Activated CD4-positive, alpha-beta T cell treated with anti-CD3 and anti-CD28 coated beads, Interleukin-2, amount 10 ng/mL, durations not matched to agents 7 days and 5 days (primary cell): ENCODE measurements around the gene MMD2. TPM values are rescaled to one million over a fixed set of nuclear protein-coding genes. Genes with fewer than 3 reads are reported as not detected.
A peak's percentile ranks its signal among the peaks of the same experiment; 100 is the strongest.

Experiments
- CTCF ChIA-PET: fragments of 350-600 bp; sonication (Branson Sonifier 250); formaldehyde crosslinking; loops from one replicate; lab custom pipeline; 2021; ENCODE audit warnings: antibody characterized with exemption; lab: Charles Lee
- POLR2A ChIA-PET: fragments of 350-600 bp; sonication (Branson Sonifier 250); formaldehyde crosslinking; loops from one replicate; lab custom pipeline; 2021; ENCODE audit warnings: antibody characterized with exemption; lab: Charles Lee
- DNase-seq: peaks from one replicate; pipeline ENCODE4 v3.0.0-alpha.2; 2020
- H3K27ac Mint-ChIP-seq: one replicate; pipeline ENCODE4 v1.8.0; 2021; ENCODE audit warnings: mild to moderate bottlenecking, moderate library complexity, mixed read lengths
- H3K27me3 Mint-ChIP-seq: one replicate; pipeline ENCODE4 v1.8.0; 2021; ENCODE audit warnings: mixed read lengths
- H3K36me3 Mint-ChIP-seq: one replicate; pipeline ENCODE4 v1.8.0; 2021; ENCODE audit warnings: low read depth, mixed read lengths
- H3K4me1 Mint-ChIP-seq: one replicate; pipeline ENCODE4 v1.8.0; 2021; ENCODE audit warnings: mixed read lengths
- H3K4me3 Mint-ChIP-seq: one replicate; pipeline ENCODE4 v1.8.0; 2021; ENCODE audit warnings: mild to moderate bottlenecking, moderate library complexity, mixed read lengths
- H3K9me3 Mint-ChIP-seq: one replicate; pipeline ENCODE4 v1.8.0; 2021; ENCODE audit warnings: mixed read lengths
- total RNA-seq, 2 experiments: library from RNA; stranded (reverse); gene quantifications; one replicate each; pipeline ENCODE4 v1.2.3, GENCODE V29; 2021

MMD2 gene
- total RNA-seq, 2 experiments from 2014 or later: not detected

GRCh38 chr7:4948402-4948801 is 10.6 kb downstream of the MMD2 start:
- H3K4me1 Mint-ChIP-seq: peaks cover 2% of the 10 kb centered on the region
- POLR2A ChIA-PET: no interaction called here
- peaks cover 4% of the 10 kb centered on the region for H3K27me3 Mint-ChIP-seq
- DNase-seq: no peak
- CTCF ChIA-PET: interaction anchor here (0.6 to 1.2 kb wide), 2 partner anchors 15 to 1759 kb away, joined by 5 read pairs; no protein-coding TSS in a partner anchor
- no peak overlapping the region for H3K27ac Mint-ChIP-seq
- H3K4me3 Mint-ChIP-seq: no peak overlapping the region
- no peaks in the 10 kb centered on the region for H3K36me3 Mint-ChIP-seq
- H3K9me3 Mint-ChIP-seq: peaks cover 5% of the 10 kb centered on the region

DNA sequence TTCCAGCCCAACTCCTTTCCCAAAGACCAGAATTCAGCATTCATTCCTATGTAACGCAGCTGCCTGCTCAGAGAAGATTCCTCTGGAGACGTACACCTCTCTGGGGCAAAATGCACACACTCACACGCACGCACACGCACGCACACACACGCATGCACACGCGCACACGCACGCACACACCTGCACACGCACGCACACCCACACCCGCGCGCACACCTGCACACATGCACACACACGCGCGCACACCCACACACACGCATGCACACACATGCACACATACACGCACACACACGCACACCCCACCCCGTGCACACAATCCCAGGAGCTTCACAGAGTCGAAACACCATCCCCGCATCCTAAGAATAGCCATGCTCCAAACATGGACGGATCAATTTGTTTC is 13.0 kb downstream of the MMD2 start:
- no peak for DNase-seq
- Mint-ChIP-seq H3K27ac (no peak overlapping the region), H3K4me1 (peaks cover 2% of the 10 kb centered on the region), H3K4me3 (no peak overlapping the region), H3K9me3 (peaks cover 3% of the 10 kb centered on the region), H3K27me3 (peaks cover 5% of the 10 kb centered on the region), H3K36me3 (no peaks in the 10 kb centered on the region)
- ChIA-PET CTCF (no interaction called here), POLR2A (no interaction called here)

GRCh38 chr7:4944939-4945338 is 14.0 kb downstream of the MMD2 start:
- Mint-ChIP-seq H3K9me3 (peaks cover 3% of the 10 kb centered on the region), H3K27me3 (peaks cover 5% of the 10 kb centered on the region), H3K27ac (no peak overlapping the region), H3K4me1 (peaks cover 2% of the 10 kb centered on the region), H3K36me3 (no peaks in the 10 kb centered on the region), H3K4me3 (no peak overlapping the region)
- POLR2A ChIA-PET: no interaction called here
- no peak for DNase-seq
- CTCF ChIA-PET: no interaction called here

- Mint-ChIP-seq H3K4me3 (no peak overlapping the region), H3K27ac (no peak overlapping the region), H3K9me3 (peaks cover 3% of the 10 kb centered on the region), H3K36me3 (no peaks in the 10 kb centered on the region), H3K27me3 (peaks cover 5% of the 10 kb centered on the region), H3K4me1 (peaks cover 2% of the 10 kb centered on the region)
- CTCF ChIA-PET: no interaction called here
- no peak for DNase-seq
- POLR2A ChIA-PET: no interaction called here
Measured at GRCh38 chr7:4943297-4943696, 15.7 kb downstream of the MMD2 start.

DNA sequence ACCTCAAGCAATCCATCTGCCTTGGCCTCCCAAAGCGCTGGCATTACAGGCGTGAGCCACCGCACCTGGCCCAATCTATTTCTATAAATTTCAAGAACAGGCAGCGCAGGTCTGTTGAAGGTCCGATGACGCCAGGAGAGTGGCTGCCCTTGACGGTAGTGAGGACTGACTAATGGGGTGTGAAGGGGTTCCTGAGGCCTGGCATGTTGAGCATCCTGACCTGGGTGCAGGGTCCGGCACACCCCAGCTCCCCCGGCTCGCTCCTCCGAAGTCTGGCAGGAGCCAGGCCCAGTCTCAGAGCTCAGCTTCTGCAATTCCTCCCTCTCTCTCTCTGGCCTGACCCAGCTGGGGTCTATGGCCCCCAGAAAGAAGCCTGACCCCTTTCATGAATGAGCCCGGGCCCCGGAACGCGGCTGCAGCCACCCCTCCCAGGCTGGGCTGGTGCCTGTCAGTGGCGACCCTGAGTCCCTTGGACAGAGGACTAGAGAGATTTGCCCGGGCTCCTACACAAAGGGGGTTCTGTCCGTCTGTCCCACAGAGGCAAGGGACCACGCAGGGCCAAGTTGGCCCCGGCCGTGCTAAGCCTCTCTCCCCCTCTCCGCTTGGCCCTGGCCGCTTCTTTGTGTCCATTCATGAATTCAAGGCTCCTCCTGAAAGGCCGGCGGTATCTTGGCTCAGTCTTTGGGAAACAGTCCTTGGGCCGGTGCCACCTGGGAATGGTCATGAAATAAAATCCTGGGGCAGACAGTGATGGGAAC is 18.8 kb downstream of the MMD2 start:
- no peak overlapping the region for H3K27ac Mint-ChIP-seq
- no peaks in the 10 kb centered on the region for H3K36me3 Mint-ChIP-seq
- peaks cover 2% of the 10 kb centered on the region for H3K27me3 Mint-ChIP-seq
- no peak overlapping the region for H3K4me3 Mint-ChIP-seq
- H3K9me3 Mint-ChIP-seq: no peaks in the 10 kb centered on the region
- POLR2A ChIA-PET: no interaction called here
- H3K4me1 Mint-ChIP-seq: no peaks in the 10 kb centered on the region
- DNase-seq: no peak
- CTCF ChIA-PET: no interaction called here

- no peaks in the 10 kb centered on the region for H3K4me1 Mint-ChIP-seq
- ChIA-PET POLR2A (no interaction called here), CTCF (no interaction called here)
- H3K4me3 Mint-ChIP-seq: no peak overlapping the region
- DNase-seq: no peak
- no peak overlapping the region for H3K27ac Mint-ChIP-seq
- H3K27me3 Mint-ChIP-seq: no peaks in the 10 kb centered on the region
- no peaks in the 10 kb centered on the region for H3K36me3 Mint-ChIP-seq
- no peaks in the 10 kb centered on the region for H3K9me3 Mint-ChIP-seq
Measured at GRCh38 chr7:4937411-4937810, 21.6 kb downstream of the MMD2 start.

DNA sequence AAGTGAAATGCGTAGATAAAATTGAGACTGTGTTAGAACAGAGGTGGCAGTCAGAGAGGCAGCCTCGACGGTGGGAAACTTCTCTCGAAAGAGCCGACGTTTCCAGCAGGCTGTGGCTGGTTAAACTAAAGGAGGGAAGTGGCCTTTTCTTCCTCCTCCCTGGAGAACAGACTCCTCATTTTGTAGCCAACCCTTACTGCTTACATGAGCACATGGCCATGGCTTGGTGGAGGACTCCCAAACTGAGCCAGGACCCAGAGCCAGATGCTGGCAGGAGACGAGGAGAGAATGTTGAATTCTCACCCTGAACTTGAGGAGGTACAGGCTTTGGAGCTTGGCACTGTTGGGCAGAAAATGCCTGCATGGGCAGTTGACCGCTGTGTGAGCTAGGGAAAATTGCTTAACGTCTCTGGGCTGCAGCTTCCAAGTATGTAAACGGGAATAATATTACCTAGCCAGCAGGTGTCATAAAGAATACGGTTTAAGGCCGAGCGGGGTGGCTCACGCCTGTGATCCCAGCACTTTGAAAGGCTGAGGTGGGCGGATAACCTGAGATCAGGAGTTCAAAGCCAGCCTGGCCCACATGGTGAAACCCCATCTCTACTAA is 24.5 kb downstream of the MMD2 start:
- CTCF ChIA-PET: no interaction called here
- POLR2A ChIA-PET: no interaction called here
- no peak for DNase-seq
- Mint-ChIP-seq H3K4me1 (no peaks in the 10 kb centered on the region), H3K27ac (no peak overlapping the region), H3K27me3 (no peaks in the 10 kb centered on the region), H3K9me3 (no peaks in the 10 kb centered on the region), H3K4me3 (no peak overlapping the region), H3K36me3 (no peaks in the 10 kb centered on the region)

GRCh38 chr7:4931943-4932342 is 27.0 kb downstream of the MMD2 start:
- Mint-ChIP-seq H3K4me1 (no peaks in the 10 kb centered on the region), H3K4me3 (no peak overlapping the region), H3K9me3 (no peaks in the 10 kb centered on the region), H3K27ac (no peak overlapping the region), H3K36me3 (no peaks in the 10 kb centered on the region), H3K27me3 (no peaks in the 10 kb centered on the region)
- CTCF ChIA-PET: no interaction called here
- DNase-seq: peak; percentile 10
- POLR2A ChIA-PET: no interaction called here

GRCh38 chr7:4929005-4929404 is 30.0 kb downstream of the MMD2 start:
- H3K4me1 Mint-ChIP-seq: no peaks in the 10 kb centered on the region
- H3K36me3 Mint-ChIP-seq: no peaks in the 10 kb centered on the region
- no peaks in the 10 kb centered on the region for H3K27me3 Mint-ChIP-seq
- H3K9me3 Mint-ChIP-seq: no peaks in the 10 kb centered on the region
- CTCF ChIA-PET: no interaction called here
- no peak for DNase-seq
- H3K27ac Mint-ChIP-seq: no peak overlapping the region
- POLR2A ChIA-PET: no interaction called here
- no peak overlapping the region for H3K4me3 Mint-ChIP-seq

DNA sequence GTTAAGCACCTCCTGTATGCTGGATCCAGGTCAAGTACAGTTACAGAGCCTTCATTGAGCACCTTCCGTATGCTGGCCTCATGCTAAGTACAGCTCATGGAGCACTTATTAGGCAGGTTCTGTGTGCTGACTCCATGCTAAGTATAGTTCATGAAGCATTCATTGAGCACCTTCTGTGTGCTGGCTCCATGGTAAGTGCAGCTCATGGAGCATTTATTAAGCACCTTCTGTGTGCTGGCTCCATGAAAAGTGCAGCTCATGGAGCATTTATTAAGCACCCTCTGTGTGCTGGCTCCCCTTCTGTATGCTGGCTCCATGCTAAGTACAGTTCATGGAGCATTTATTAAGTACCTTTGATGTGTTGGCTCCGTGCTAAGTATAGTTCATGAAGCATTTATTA is 30.5 kb downstream of the MMD2 start:
- POLR2A ChIA-PET: no interaction called here
- no peaks in the 10 kb centered on the region for H3K4me1 Mint-ChIP-seq
- no peak for DNase-seq
- no peak overlapping the region for H3K27ac Mint-ChIP-seq
- H3K4me3 Mint-ChIP-seq: no peak overlapping the region
- no peaks in the 10 kb centered on the region for H3K9me3 Mint-ChIP-seq
- H3K36me3 Mint-ChIP-seq: no peaks in the 10 kb centered on the region
- H3K27me3 Mint-ChIP-seq: no peaks in the 10 kb centered on the region
- CTCF ChIA-PET: no interaction called here

- H3K27me3 Mint-ChIP-seq: no peaks in the 10 kb centered on the region
- ChIA-PET POLR2A (no interaction called here), CTCF (no interaction called here)
- no peak for DNase-seq
- no peak overlapping the region for H3K4me3 Mint-ChIP-seq
- H3K4me1 Mint-ChIP-seq: no peaks in the 10 kb centered on the region
- H3K36me3 Mint-ChIP-seq: no peaks in the 10 kb centered on the region
- H3K9me3 Mint-ChIP-seq: peaks cover 3% of the 10 kb centered on the region
- no peak overlapping the region for H3K27ac Mint-ChIP-seq
Measured at GRCh38 chr7:4919969-4920766, 38.8 kb downstream of the MMD2 start.

DNA sequence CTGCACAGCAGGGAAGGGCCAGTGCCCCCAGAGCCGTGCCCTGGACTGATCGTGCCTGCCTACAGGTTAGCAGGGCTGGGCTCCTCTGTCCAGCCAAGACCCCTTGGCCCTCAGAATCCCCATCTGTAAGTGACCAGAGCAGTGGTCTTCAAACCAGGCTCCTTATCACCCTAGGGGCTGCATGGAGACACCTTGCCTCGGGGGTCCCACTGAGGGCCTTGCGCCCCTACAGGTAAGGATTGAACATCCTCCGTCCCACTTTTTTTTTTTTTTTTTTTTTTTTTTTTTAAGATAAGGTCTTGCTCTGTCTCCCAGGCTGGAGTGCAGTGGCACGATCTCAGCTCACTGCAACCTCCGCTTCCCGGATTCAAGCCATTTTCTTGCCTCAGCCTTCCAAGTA is 42.9 kb downstream of the MMD2 start:
- Mint-ChIP-seq H3K36me3 (no peaks in the 10 kb centered on the region), H3K27ac (no peak overlapping the region), H3K27me3 (no peaks in the 10 kb centered on the region), H3K4me3 (no peak overlapping the region), H3K4me1 (no peaks in the 10 kb centered on the region), H3K9me3 (peaks cover 3% of the 10 kb centered on the region)
- DNase-seq: no peak
- CTCF ChIA-PET: no interaction called here
- POLR2A ChIA-PET: no interaction called here

DNA sequence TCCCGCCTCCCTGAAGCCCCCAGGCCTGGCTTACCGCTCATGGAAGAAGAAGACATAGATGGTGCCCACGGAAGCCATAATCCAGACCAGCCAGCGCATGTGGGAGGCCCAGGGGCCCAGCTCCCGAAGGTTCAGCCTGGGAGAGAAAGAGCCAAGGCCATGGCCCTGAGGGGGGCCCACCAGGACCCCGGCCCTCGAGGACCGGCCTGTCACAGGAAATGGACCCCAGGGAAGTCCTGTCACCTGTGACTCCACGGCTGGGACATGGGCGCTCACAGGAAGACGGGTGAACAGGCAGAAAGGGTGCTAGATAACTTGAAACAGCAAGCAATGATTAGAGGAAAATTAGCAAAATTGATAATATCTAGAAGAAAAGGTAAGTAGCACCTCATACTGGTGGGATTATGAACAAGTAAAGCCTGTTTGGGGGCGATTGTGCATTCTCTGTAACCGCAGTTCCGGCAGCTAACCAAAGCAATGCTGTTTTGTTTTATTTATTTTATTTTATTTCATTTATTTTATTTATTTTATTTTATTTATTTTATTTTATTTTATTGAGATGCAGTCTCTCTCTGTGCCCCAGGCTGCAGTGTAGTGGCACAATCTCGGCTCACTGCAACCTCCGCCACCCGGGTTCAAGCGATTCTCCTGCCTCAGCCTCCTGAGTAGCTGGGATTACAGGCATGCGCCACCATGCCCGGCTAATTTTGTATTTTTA is 47.7 kb downstream of the MMD2 start:
- ChIA-PET POLR2A (no interaction called here), CTCF (no interaction called here)
- Mint-ChIP-seq H3K4me1 (no peaks in the 10 kb centered on the region), H3K27me3 (no peaks in the 10 kb centered on the region), H3K9me3 (no peaks in the 10 kb centered on the region), H3K27ac (no peak overlapping the region), H3K36me3 (no peaks in the 10 kb centered on the region), H3K4me3 (no peak overlapping the region)
- DNase-seq: no peak
